ENCODE measurements around the gene DCHS2. TPM values are rescaled to one million over a fixed set of nuclear protein-coding genes. Genes with fewer than 3 reads are reported as not detected.
A peak's percentile ranks its signal among the peaks of the same experiment; 100 is the strongest.

DCHS2 gene
- polyA plus RNA-seq (2012; ENCODE audit: low read depth, missing spikeins): not detected

GRCh38 chr4:154491341-154492271, at the start of gene DCHS2:
TSS of gene DCHS2 (minus strand) at chr4:154491799. CDS start at chr4:154491355, 444 bp downstream.
- TF ChIP-seq PAX5 (IDR thresholded peaks at IDR 0.05; ENCODE audit: insufficient read depth, low read length, severe bottlenecking) (no peak), SPI1 (IDR thresholded peaks at IDR 0.05; ENCODE audit: low read depth, low read length) (no peak)
- no peak for FAIRE-seq
- DNase-seq (ENCODE audit: insufficient read length, low spot score): peak; percentile 37

GRCh38 chr4:154534296-154534695, 42.7 kb upstream of the DCHS2 start:
- FAIRE-seq (peak; percentile 35), DNase-seq (ENCODE audit: insufficient read length, low spot score) (no peak)
- TF ChIP-seq SPI1 (IDR thresholded peaks at IDR 0.05; ENCODE audit: low read depth, low read length) (no peak), PAX5 (IDR thresholded peaks at IDR 0.05; ENCODE audit: insufficient read depth, low read length, severe bottlenecking) (no peak), POLR2AphosphoS5 (IDR thresholded peaks at IDR 0.05; ENCODE audit: low read depth, low read length) (no peak), TAF1 (IDR thresholded peaks at IDR 0.05; ENCODE audit: low read depth, low read length) (no peak), POU2F2 (IDR thresholded peaks at IDR 0.05; ENCODE audit: low read depth, low read length) (no peak), POLR2A (IDR thresholded peaks at IDR 0.05; ENCODE audit: low read depth, low read length) (no peak)

GRCh38 chr4:154529728-154530519, 38.3 kb upstream of the DCHS2 start:
- TF ChIP-seq POLR2AphosphoS5 (IDR thresholded peaks at IDR 0.05; ENCODE audit: low read depth, low read length) (no peak), TAF1 (IDR thresholded peaks at IDR 0.05; ENCODE audit: low read depth, low read length) (no peak), PAX5 (IDR thresholded peaks at IDR 0.05; ENCODE audit: insufficient read depth, low read length, severe bottlenecking) (no peak), POU2F2 (IDR thresholded peaks at IDR 0.05; ENCODE audit: low read depth, low read length) (no peak), POLR2A (IDR thresholded peaks at IDR 0.05; ENCODE audit: low read depth, low read length) (no peak), SPI1 (IDR thresholded peaks at IDR 0.05; ENCODE audit: low read depth, low read length) (no peak)
- no peak for DNase-seq (ENCODE audit: insufficient read length, low spot score)
- no peak for FAIRE-seq

GRCh38 chr4:154528869-154529268, 37.3 kb upstream of the DCHS2 start:
- no peak for FAIRE-seq
- DNase-seq (ENCODE audit: insufficient read length, low spot score): no peak
- no peak for TF ChIP-seq POLR2A (IDR thresholded peaks at IDR 0.05; ENCODE audit: low read depth, low read length)
- no peak for TF ChIP-seq POLR2AphosphoS5 (IDR thresholded peaks at IDR 0.05; ENCODE audit: low read depth, low read length)
- no peak for TF ChIP-seq SPI1 (IDR thresholded peaks at IDR 0.05; ENCODE audit: low read depth, low read length)
- TF ChIP-seq PAX5 (IDR thresholded peaks at IDR 0.05; ENCODE audit: insufficient read depth, low read length, severe bottlenecking): no peak
- TF ChIP-seq TAF1 (IDR thresholded peaks at IDR 0.05; ENCODE audit: low read depth, low read length): no peak
- no peak for TF ChIP-seq POU2F2 (IDR thresholded peaks at IDR 0.05; ENCODE audit: low read depth, low read length)

GRCh38 chr4:154527308-154527707, 35.7 kb upstream of the DCHS2 start:
- FAIRE-seq (no peak), DNase-seq (ENCODE audit: insufficient read length, low spot score) (no peak)
- TF ChIP-seq PAX5 (IDR thresholded peaks at IDR 0.05; ENCODE audit: insufficient read depth, low read length, severe bottlenecking): no peak
- no peak for TF ChIP-seq TAF1 (IDR thresholded peaks at IDR 0.05; ENCODE audit: low read depth, low read length)
- TF ChIP-seq POLR2A (IDR thresholded peaks at IDR 0.05; ENCODE audit: low read depth, low read length): no peak
- TF ChIP-seq POU2F2 (IDR thresholded peaks at IDR 0.05; ENCODE audit: low read depth, low read length): no peak
- TF ChIP-seq POLR2AphosphoS5 (IDR thresholded peaks at IDR 0.05; ENCODE audit: low read depth, low read length): no peak
- no peak; the same call in 1 of the 2 replicates for TF ChIP-seq SPI1 (IDR thresholded peaks at IDR 0.05; ENCODE audit: low read depth, low read length)

- TF ChIP-seq SPI1 (IDR thresholded peaks at IDR 0.05; ENCODE audit: low read depth, low read length) (peak; percentile 51), TAF1 (IDR thresholded peaks at IDR 0.05; ENCODE audit: low read depth, low read length) (no peak)
- no peak for DNase-seq (ENCODE audit: insufficient read length, low spot score)
- FAIRE-seq: no peak
These were observed 34.6 kb upstream of the DCHS2 start for GRCh38 chr4:154526151-154526550.

- TF ChIP-seq TAF1 (IDR thresholded peaks at IDR 0.05; ENCODE audit: low read depth, low read length): no peak
- TF ChIP-seq PAX5 (IDR thresholded peaks at IDR 0.05; ENCODE audit: insufficient read depth, low read length, severe bottlenecking): no peak
- DNase-seq (ENCODE audit: insufficient read length, low spot score): no peak
- no peak for FAIRE-seq
These were observed 30.0 kb upstream of the DCHS2 start for GRCh38 chr4:154521607-154522006.

- FAIRE-seq (no peak), DNase-seq (ENCODE audit: insufficient read length, low spot score) (no peak)
- TF ChIP-seq POU2F2 (IDR thresholded peaks at IDR 0.05; ENCODE audit: low read depth, low read length) (no peak), SPI1 (IDR thresholded peaks at IDR 0.05; ENCODE audit: low read depth, low read length) (no peak), TAF1 (IDR thresholded peaks at IDR 0.05; ENCODE audit: low read depth, low read length) (no peak), POLR2A (IDR thresholded peaks at IDR 0.05; ENCODE audit: low read depth, low read length) (no peak), POLR2AphosphoS5 (IDR thresholded peaks at IDR 0.05; ENCODE audit: low read depth, low read length) (no peak), PAX5 (IDR thresholded peaks at IDR 0.05; ENCODE audit: insufficient read depth, low read length, severe bottlenecking) (no peak)
These were observed 27.6 kb upstream of the DCHS2 start for GRCh38 chr4:154519214-154519613.

- DNase-seq (ENCODE audit: insufficient read length, low spot score) (no peak), FAIRE-seq (no peak)
- TF ChIP-seq TAF1 (IDR thresholded peaks at IDR 0.05; ENCODE audit: low read depth, low read length): no peak
- no peak for TF ChIP-seq SPI1 (IDR thresholded peaks at IDR 0.05; ENCODE audit: low read depth, low read length)
- no peak for TF ChIP-seq PAX5 (IDR thresholded peaks at IDR 0.05; ENCODE audit: insufficient read depth, low read length, severe bottlenecking)
- no peak for TF ChIP-seq POLR2AphosphoS5 (IDR thresholded peaks at IDR 0.05; ENCODE audit: low read depth, low read length)
- no peak for TF ChIP-seq POU2F2 (IDR thresholded peaks at IDR 0.05; ENCODE audit: low read depth, low read length)
- no peak for TF ChIP-seq POLR2A (IDR thresholded peaks at IDR 0.05; ENCODE audit: low read depth, low read length)
These were observed 26.0 kb upstream of the DCHS2 start for GRCh38 chr4:154517591-154517990.

Measured in GM12891 (cell line).